Cardiac fibroblast (primary cell): ENCODE data around the gene IMP3.

Source experiments
- DNase-seq, 2 donors: peaks; one replicate each; pipeline versions ENCODE4 v3.0.0 to v3.0.0-alpha.2; 2010; ENCODE audit warnings: low read depth in 2 of 2
- H3K4me3 ChIP-seq, 2 donors: replicated peaks in 1 of 2; 1 replicate in 1 of 2; 2 replicates in 1 of 2; pipeline ENCODE4 v1.5.1; 2011; ENCODE audit warnings: low read depth in 2 of 2, low read length in 2 of 2, mild to moderate bottlenecking in 2 of 2, moderate library complexity in 1 of 2
- TF ChIP-seq, protein P1 (sequence below): IDR thresholded peaks from one replicate; pipeline ENCODE4 v1.5.1; 2011; ENCODE audit warnings: low read depth, mild to moderate bottlenecking, low read length, inconsistent platforms

The IMP3 gene

DNA sequence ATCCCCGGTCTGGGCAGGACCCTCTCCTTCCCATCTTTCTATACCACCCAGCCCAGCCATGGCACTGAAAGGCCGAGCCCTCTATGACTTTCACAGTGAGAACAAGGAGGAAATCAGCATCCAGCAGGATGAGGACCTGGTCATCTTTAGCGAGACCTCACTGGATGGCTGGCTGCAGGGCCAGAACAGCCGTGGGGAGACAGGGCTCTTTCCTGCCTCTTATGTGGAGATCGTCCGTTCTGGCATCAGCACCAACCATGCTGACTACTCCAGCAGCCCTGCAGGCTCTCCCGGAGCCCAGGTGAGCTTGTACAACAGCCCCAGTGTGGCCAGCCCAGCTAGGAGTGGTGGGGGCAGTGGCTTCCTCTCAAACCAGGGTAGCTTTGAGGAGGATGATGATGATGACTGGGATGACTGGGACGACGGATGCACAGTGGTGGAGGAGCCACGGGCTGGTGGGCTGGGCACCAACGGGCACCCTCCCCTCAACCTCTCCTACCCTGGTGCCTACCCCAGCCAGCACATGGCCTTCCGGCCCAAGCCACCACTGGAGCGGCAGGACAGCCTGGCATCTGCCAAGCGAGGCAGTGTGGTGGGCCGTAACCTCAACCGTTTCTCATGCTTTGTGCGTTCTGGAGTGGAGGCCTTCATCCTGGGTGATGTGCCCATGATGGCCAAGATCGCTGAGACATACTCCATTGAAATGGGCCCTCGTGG lies 9.2 kb upstream of the IMP3 start:
- no peak for DNase-seq
- peak overlapping the region; percentile 80 to 83 for H3K4me3 ChIP-seq
- TF ChIP-seq, protein P1, sequence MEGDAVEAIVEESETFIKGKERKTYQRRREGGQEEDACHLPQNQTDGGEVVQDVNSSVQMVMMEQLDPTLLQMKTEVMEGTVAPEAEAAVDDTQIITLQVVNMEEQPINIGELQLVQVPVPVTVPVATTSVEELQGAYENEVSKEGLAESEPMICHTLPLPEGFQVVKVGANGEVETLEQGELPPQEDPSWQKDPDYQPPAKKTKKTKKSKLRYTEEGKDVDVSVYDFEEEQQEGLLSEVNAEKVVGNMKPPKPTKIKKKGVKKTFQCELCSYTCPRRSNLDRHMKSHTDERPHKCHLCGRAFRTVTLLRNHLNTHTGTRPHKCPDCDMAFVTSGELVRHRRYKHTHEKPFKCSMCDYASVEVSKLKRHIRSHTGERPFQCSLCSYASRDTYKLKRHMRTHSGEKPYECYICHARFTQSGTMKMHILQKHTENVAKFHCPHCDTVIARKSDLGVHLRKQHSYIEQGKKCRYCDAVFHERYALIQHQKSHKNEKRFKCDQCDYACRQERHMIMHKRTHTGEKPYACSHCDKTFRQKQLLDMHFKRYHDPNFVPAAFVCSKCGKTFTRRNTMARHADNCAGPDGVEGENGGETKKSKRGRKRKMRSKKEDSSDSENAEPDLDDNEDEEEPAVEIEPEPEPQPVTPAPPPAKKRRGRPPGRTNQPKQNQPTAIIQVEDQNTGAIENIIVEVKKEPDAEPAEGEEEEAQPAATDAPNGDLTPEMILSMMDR, result no peak

DNA sequence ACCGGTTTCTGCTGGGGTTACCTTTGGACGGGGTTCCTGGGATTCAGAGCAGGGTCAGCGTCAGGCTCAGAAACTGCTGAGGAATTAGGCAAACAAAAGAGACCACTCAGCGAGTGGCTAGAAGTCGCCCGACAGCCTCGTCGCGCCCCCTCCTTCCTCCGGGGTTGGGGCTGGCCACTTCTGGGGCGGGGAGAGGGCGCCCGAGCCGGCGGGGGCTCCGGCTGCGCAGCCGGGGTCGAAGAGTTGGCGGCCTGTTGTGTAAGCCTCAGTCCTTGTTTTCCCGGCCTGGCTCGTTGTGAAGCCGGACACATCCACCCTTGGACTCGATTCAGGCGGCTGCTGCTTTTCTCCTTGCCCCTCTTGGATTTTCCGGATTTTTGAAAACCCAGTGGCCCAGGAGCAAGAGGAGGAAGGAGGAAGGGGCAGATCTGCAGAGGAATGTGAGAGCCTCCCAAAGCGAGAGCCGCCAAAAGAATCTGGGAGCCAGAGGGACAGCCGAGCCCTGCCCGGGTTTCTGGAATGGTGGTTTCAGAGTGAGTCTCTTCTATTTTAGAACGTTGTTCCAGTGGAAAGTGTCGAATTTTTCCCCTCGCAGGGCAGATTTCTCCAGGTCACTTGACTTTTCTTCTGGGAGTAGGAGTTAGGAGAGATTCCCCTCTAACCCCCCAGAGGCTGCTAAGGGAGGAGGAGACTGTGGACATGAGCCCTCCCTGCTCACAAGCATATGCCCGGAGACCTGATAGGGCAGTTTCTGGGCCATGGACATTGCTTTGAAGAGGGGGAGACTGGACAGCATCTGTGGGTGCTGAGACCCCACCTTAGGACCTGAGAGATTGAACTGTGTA lies 8.4 kb upstream of the IMP3 start:
- TF ChIP-seq, protein P1, result no peak
- H3K4me3 ChIP-seq, result peak overlapping the region; percentile 80 to 83
- peak; percentile 45 to 63 for DNase-seq

DNA sequence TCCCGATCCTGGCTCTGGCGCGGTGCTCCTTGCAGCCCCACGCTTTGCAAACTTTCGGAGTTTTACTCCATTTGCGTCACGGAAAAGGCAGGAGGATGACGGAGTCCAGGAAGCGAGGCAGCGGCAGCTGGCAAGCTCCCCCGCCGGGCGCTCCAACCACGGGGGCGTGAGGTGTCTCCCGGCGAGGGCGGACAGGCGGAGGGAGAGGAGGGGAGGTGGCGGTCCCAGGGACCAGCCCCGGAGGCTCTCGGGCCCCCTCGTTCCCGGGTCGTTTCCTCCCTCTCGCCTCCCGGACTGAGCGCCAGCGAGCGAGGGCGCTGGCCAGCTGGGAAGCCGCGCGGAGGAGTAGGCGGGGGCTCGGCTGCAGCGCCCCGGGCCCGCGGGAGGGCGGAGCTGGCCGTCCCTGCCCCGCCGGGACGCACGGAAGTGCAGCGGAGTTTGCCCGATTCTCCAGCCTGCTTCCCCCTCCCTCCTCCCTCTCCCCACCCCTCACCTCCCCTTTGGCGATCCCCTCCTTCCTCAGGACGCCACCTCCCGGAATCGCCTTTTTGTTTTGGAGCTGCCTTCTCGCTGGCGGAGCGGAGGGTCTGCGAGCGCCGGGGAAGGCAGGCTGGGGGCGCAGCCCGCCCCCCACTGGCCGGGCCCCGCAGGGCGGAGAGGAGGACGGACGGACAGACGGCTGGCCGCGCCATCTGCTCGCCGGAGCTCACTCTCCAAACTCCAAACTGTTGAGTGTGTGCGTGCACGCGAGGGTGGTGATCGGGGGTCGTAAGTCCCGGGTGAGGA lies 7.5 kb upstream of the IMP3 start, which contains the start of gene SNX33:
Gene SNX33 (plus strand): TSS at position 543 of the 786 bp plus-strand sequence. CDS start 1,191 bp downstream, outside the sequence.
- H3K4me3 ChIP-seq, result peak within 1 kb of the TSS; percentile 80 to 83
- TF ChIP-seq, protein P1, result peak; percentile 20
- DNase-seq, result peak; percentile 86 to 94

DNA sequence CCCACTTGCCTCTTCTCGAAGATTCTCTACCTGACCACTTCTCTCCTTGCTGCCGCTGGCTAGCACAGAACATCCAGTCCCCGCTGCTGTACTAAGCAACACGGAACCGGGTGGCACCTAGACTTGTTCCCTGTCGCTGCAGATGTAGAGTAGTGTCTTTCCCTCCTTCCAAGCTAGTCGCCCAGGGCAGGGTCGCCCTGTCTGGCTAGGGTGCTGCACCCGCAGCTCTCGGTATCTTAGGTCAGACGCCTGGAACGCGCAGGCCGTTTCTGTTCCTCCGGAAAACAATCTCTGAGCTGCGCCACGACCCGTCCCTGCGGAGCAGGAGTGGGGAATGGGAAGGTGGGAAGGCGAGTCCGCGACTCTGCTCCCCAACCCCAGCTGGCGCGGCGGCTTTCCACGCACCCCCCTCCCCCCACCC lies 6.9 kb upstream of the IMP3 start:
- TF ChIP-seq, protein P1, result no peak
- H3K4me3 ChIP-seq, result peak overlapping the region; percentile 80 to 83
- no peak for DNase-seq

DNA sequence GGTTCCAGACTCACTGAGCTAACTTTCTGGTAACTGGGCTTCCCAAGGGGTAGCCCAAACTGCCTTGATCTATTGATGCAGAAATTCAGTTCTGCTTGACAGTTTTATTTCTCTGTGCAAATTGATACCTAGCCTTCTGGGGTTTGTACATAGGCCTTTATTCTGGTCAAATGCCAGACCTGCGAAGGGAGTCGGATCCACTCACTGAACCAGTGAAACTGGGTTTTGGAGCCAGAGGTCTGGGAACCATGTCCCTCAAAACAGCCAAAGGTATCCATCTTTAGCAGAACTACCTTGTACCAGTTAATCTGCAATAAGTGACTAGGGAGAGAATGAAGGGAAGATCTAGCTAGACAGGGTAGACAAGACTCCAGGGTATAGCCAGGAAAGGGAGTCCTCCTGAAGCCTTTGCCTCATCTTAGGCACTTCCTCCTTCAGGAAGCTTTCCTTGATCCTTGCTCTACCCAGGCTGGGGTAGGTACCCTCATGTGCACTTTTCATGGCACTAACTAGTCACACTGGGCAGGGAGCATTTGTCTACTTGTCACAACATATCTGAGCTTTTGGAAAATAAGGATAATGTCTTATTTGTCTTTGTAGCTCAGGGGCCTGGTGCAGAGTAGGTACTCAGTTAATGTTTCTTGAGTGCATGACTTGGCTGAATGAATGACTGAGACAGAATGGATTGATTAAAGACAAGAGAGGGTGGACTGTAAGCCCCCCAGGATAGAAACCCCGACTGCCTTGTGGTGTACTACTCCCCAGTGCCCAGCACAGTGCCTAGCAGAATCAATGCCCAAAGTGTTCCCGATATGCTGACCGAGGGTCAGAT lies 6.3 kb upstream of the IMP3 start:
- H3K4me3 ChIP-seq, result peak overlapping the region; percentile 80 to 83
- DNase-seq, result no peak
- TF ChIP-seq, protein P1, result no peak

DNA sequence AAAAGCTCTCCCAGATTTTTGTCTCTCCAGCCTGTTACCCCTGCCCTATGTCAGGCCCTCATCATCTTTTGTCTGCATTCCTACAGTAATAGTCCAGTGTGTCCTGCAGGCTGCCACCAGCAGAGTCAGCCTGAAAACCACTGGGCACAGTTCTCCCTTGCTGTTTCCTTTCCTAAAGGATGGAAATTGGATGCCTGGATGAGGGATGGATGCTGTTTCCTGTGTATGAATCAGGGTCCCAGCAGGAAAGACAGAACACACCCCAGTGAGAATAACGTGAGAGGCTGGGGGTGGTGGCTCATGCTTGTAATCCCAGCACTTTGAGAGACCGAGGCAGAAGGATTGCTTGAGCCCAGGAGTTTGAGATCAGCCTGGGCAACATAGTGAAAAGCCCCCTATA lies 4.4 kb upstream of the IMP3 start:
- H3K4me3 ChIP-seq, result no peak overlapping the region
- no peak for DNase-seq
- TF ChIP-seq, protein P1, result no peak
